ENCODE data around the gene PCP2. TPM values are rescaled to one million over a fixed set of nuclear protein-coding genes. Genes with fewer than 3 reads are reported as not detected.

Gene PCP2
- total RNA-seq, 5 donors from 2014 or later (not counting 1 experiment from before 2014, with no cell fraction given): 1.6 to 8.9 (median 5.9) TPM

DNA sequence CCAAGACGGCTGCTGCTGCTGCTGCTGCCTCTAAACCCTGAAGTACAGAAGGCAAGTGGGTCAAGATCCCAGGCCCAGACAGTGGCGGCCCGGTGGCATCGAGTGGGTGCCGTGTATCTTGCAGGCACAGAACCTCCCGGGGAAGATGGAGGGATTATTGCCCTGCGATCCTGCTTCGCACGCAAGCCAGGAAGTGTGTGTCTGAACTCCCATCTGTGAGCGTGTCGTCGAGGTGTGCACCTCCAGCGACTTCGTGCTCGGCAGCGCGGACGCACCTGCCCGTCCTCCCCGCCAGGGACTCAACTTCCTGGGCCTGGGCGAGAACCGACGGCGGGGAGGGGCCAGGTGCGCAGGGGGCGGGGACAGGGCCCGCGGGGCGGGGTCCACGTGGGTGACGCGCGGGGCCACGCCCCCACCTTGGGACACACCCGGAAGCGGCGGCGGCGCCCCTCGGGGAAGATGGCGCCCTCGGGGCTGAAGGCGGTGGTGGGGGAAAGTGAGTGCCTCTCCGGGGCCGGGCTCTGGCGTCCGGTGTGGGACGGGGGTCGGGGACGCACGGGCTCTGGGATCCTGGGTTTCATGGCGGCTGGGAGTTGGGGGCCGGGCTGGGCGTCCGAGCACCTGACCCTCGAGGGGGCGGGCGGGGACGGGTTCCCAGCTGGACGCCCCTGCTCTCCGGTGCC lies 3.3 kb upstream of the PCP2 start, which contains the start of gene STXBP2:
STXBP2 (plus strand) TSS at position 420 of the 683 bp plus-strand sequence; CDS start at position 460, 40 bp downstream.
- peaks cover 42 to 50% (median 46%) of the 10 kb centered on the region in 3 donors for H3K4me1 Mint-ChIP-seq
- H3K27ac Mint-ChIP-seq: peak within 1 kb of the TSS; percentile 84 to 85
- CTCF ChIA-PET: interaction anchor here in 1 of 2 donors (1.2 kb wide), 1 partner anchor 44 kb away, joined by 3 read pairs; the partner anchor contains the start of gene TRAPPC5

DNA sequence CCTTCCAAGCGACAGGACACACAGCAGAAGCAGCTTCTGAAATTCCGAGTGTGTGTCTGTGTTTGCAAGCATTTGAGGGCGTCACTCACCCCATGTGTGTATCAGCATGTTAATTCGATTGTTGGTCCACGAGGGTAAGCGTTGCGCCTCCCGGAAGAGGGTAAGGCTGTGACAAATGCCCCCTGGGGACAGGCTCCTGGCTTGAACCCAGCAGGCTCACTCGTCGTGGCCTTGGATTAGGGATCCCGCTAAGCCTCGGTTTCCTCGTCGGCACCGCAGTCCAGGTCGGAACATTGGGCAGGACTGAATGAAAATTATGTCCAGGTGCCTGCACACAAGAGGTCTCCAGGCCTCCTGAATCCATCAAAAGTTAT lies 2.8 kb upstream of the PCP2 start:
- H3K4me3 ChIP-seq (ENCODE audit: control insufficient read depth in 1 of 2, extremely low read depth in 1 of 2, low read length in 1 of 2): peak overlapping the region in 1 of 2 donors; percentile 85
- POLR2A ChIA-PET: no interaction called here
- no peaks in the 10 kb centered on the region for H3K27me3 ChIP-seq (replicated peaks in 1 of 2; ENCODE audit: control insufficient read depth in 2 of 2, extremely low read depth in 1 of 2, insufficient read depth in 2 of 2, low read length in 1 of 2)
- H3K4me1 Mint-ChIP-seq: peaks cover 44 to 50% (median 48%) of the 10 kb centered on the region in 3 donors
- H3K9me3 Mint-ChIP-seq: no peaks in the 10 kb centered on the region
- peak overlapping the region; percentile 68 for H3K27ac ChIP-seq (ENCODE audit: low read length)
- H3K4me3 Mint-ChIP-seq: peak overlapping the region; percentile 77 to 82 (median 80)
- DNase-seq: no peak
- no peaks in the 10 kb centered on the region for H3K27me3 Mint-ChIP-seq
- peaks cover 0 to 46% of the 10 kb centered on the region in 2 experiments for H3K4me1 ChIP-seq (ENCODE audit: control insufficient read depth in 1 of 2, extremely low read depth in 1 of 2, insufficient read depth in 2 of 2, low read length in 2 of 2)
- no peak for ATAC-seq (replicated peaks in 1 of 4)
- CTCF ChIA-PET: interaction anchor here in 1 of 2 donors (0.6 kb wide), 1 partner anchor 13 kb away, joined by 3 read pairs; no protein-coding TSS in a partner anchor
- peak overlapping the region; percentile 84 to 85 for H3K27ac Mint-ChIP-seq
- H3K36me3 ChIP-seq (ENCODE audit: control insufficient read depth in 2 of 2, extremely low read depth in 1 of 2, insufficient read depth in 1 of 2, low read length in 1 of 2): peaks cover 3 to 21% of the 10 kb centered on the region in 2 donors
- 77% methylated on average over 16 of the region's 16 CpGs for whole genome bisulfite sequencing (ENCODE audit: insufficient coverage)
- H3K36me3 Mint-ChIP-seq: peaks cover 12% of the 10 kb centered on the region
- no peaks in the 10 kb centered on the region for H3K9me3 ChIP-seq

More for the DNA sequence above, 3.3 kb upstream of the PCP2 start, which contains the start of gene STXBP2:
- Mint-ChIP-seq H3K36me3 (peaks cover 12% of the 10 kb centered on the region), H3K27me3 (no peaks in the 10 kb centered on the region), H3K9me3 (no peaks in the 10 kb centered on the region), H3K4me3 (peak within 1 kb of the TSS; percentile 77 to 82 (median 80))
- ATAC-seq (replicated peaks in 1 of 4): peak; percentile 96 to 97 (median 97)
- no peaks in the 10 kb centered on the region for H3K27me3 ChIP-seq (replicated peaks in 1 of 2; ENCODE audit: control insufficient read depth in 2 of 2, extremely low read depth in 1 of 2, insufficient read depth in 2 of 2, low read length in 1 of 2)
- peak within 1 kb of the TSS; percentile 80 to 85 for H3K4me3 ChIP-seq (ENCODE audit: control insufficient read depth in 1 of 2, extremely low read depth in 1 of 2, low read length in 1 of 2)
- H3K9me3 ChIP-seq: no peaks in the 10 kb centered on the region
- DNase-seq: peak; percentile 83 to 97 (median 91)
- peaks cover 0 to 45% of the 10 kb centered on the region in 2 experiments for H3K4me1 ChIP-seq (ENCODE audit: control insufficient read depth in 1 of 2, extremely low read depth in 1 of 2, insufficient read depth in 2 of 2, low read length in 2 of 2)
- H3K36me3 ChIP-seq (ENCODE audit: control insufficient read depth in 2 of 2, extremely low read depth in 1 of 2, insufficient read depth in 1 of 2, low read length in 1 of 2): peaks cover 4 to 20% of the 10 kb centered on the region in 2 donors
- H3K27ac ChIP-seq (ENCODE audit: low read length): peak within 1 kb of the TSS; percentile 92
- POLR2A ChIA-PET: no interaction called here
- WGBS (ENCODE audit: insufficient coverage): 5% methylated on average over 60 of the region's 61 CpGs

DNA sequence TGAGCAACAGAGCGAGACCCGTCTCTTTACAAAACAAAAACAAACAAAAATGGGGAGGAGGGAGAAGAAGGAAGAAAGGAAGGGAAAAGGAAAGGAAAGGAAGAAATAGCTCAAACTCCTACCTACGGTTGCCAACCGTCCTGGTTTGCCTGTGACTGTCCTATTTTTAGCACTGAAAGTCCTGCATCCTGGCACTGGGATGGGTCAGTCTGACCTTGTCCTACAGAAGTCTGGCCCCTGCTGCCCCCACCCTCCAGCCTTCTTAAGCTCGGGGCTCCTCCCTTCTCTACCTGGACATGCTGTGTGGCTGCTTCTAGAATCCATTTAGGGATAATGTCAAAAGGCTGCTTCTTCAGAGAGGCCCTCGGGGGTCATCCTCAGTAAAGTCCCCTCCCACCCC lies 2.2 kb upstream of the PCP2 start:
- Histone ChIP-seq H3K4me1 (ENCODE audit: control insufficient read depth in 1 of 2, extremely low read depth in 1 of 2, insufficient read depth in 2 of 2, low read length in 2 of 2) (peaks cover 0 to 52% of the 10 kb centered on the region in 2 experiments), H3K27ac (ENCODE audit: low read length) (no peak overlapping the region), H3K4me3 (ENCODE audit: control insufficient read depth in 1 of 2, extremely low read depth in 1 of 2, low read length in 1 of 2) (no peak overlapping the region), H3K36me3 (ENCODE audit: control insufficient read depth in 2 of 2, extremely low read depth in 1 of 2, insufficient read depth in 1 of 2, low read length in 1 of 2) (peaks cover 0 to 20% of the 10 kb centered on the region in 2 donors), H3K27me3 (replicated peaks in 1 of 2; ENCODE audit: control insufficient read depth in 2 of 2, extremely low read depth in 1 of 2, insufficient read depth in 2 of 2, low read length in 1 of 2) (no peaks in the 10 kb centered on the region), H3K9me3 (no peaks in the 10 kb centered on the region)
- peaks cover 49 to 54% (median 52%) of the 10 kb centered on the region in 3 donors for H3K4me1 Mint-ChIP-seq
- no peaks in the 10 kb centered on the region for H3K27me3 Mint-ChIP-seq
- WGBS (ENCODE audit: insufficient coverage): 69% methylated on average over 2 of the region's 6 CpGs
- no peak for DNase-seq
- CTCF ChIA-PET: interaction anchor here in 1 of 2 donors (0.6 kb wide), 2 partner anchors 13 to 17 kb away, joined by 3 read pairs; no protein-coding TSS in a partner anchor
- H3K36me3 Mint-ChIP-seq: peaks cover 12% of the 10 kb centered on the region
- H3K9me3 Mint-ChIP-seq: no peaks in the 10 kb centered on the region
- no peak for ATAC-seq (replicated peaks in 1 of 4)
- H3K27ac Mint-ChIP-seq: peak overlapping the region in 1 of 2 donors; percentile 71
- H3K4me3 Mint-ChIP-seq: peak overlapping the region; percentile 77 to 82 (median 80)
- POLR2A ChIA-PET: interaction anchor here in 1 of 2 donors (0.5 kb wide), 1 partner anchor 8 kb away, joined by 4 read pairs; no protein-coding TSS in a partner anchor

DNA sequence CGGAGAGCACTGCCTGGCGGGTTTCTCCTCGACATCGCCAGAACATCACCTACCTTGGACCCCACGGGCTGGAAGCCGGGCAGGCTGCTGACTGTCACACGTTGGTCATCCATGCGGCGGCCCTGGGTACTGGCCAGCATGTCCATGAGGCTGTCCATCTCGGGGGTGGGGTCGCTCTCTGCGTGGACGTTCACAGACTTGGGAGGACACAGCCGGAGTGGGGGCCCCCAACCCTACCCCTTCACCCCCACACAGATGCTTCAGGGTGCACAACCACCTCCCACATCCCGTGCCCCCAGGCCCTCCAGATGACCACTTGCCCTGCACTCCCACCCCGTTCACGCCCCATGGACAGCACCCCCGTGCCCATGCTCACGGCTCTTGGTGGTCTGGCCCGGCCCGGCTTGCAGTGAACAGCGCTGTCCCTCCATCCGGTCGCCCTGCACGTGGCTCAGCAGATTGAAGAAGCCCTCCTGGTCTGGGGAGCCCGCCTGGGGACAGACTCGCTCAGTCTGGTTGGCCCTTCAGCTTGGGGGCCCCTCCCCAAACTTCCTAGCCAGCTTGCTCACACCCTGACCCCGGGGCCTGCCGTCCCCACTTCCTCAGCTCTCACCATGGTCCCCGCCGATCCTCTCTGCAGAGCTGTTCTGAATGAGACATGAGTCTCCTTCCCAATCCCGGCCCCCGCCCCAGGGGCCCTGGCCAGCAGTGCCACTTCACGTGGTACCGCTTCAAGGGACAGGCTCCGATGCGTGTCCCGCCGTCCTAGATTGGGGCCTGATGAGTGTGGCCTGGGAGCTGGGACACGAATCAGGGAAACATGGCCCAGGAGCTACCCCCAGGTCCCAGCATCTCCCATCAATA lies 947 bp downstream of the PCP2 start:
- 95% methylated on average over 40 of the region's 40 CpGs for WGBS (ENCODE audit: insufficient coverage)
- no peak overlapping the region for H3K27ac ChIP-seq (ENCODE audit: low read length)
- no peaks in the 10 kb centered on the region for H3K27me3 ChIP-seq (replicated peaks in 1 of 2; ENCODE audit: control insufficient read depth in 2 of 2, extremely low read depth in 1 of 2, insufficient read depth in 2 of 2, low read length in 1 of 2)
- Mint-ChIP-seq H3K9me3 (no peaks in the 10 kb centered on the region), H3K36me3 (no peaks in the 10 kb centered on the region), H3K4me3 (peak overlapping the region in 1 of 3 donors; percentile 8), H3K27ac (no peak overlapping the region), H3K27me3 (no peaks in the 10 kb centered on the region), H3K4me1 (peaks cover 55 to 62% (median 57%) of the 10 kb centered on the region in 3 donors)
- peaks cover 13 to 55% of the 10 kb centered on the region in 2 experiments for H3K4me1 ChIP-seq (ENCODE audit: control insufficient read depth in 1 of 2, extremely low read depth in 1 of 2, insufficient read depth in 2 of 2, low read length in 2 of 2)
- H3K4me3 ChIP-seq (ENCODE audit: control insufficient read depth in 1 of 2, extremely low read depth in 1 of 2, low read length in 1 of 2): no peak overlapping the region
- peaks cover 0 to 17% of the 10 kb centered on the region in 2 donors for H3K36me3 ChIP-seq (ENCODE audit: control insufficient read depth in 2 of 2, extremely low read depth in 1 of 2, insufficient read depth in 1 of 2, low read length in 1 of 2)
- CTCF ChIA-PET: interaction anchor here in 1 of 2 donors (0.6 kb wide), 2 partner anchors 197 to 532 kb away, joined by 3 to 4 read pairs; no protein-coding TSS in a partner anchor
- H3K9me3 ChIP-seq: no peaks in the 10 kb centered on the region
- POLR2A ChIA-PET: no interaction called here
- no peak for DNase-seq
- no peak for ATAC-seq (replicated peaks in 1 of 4)

DNA sequence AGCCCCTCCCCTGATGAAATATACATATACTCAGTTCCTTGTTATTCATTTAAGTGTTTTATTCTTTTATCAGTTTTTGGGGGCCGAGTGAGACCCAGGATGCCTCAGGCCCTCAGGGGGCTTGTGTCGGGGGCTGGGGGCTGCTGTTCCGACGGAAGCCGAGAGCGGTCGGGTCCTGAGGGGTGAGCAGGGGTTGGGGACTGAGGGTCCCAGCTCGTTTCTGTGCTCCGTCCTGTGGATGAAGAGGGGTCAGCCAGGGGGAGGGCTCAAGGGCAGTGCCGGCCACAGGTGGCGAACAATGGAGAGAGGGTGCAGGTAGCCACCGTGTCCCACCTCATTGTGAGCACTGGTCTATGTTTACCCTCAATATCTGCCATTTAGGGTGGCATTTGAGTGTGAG lies 1.9 kb downstream of the PCP2 start:
- Histone ChIP-seq H3K36me3 (ENCODE audit: control insufficient read depth in 2 of 2, extremely low read depth in 1 of 2, insufficient read depth in 1 of 2, low read length in 1 of 2) (peaks cover 0 to 24% of the 10 kb centered on the region in 2 donors), H3K27ac (ENCODE audit: low read length) (no peak overlapping the region), H3K4me3 (ENCODE audit: control insufficient read depth in 1 of 2, extremely low read depth in 1 of 2, low read length in 1 of 2) (no peak overlapping the region), H3K4me1 (ENCODE audit: control insufficient read depth in 1 of 2, extremely low read depth in 1 of 2, insufficient read depth in 2 of 2, low read length in 2 of 2) (peaks cover 13 to 55% of the 10 kb centered on the region in 2 experiments), H3K9me3 (no peaks in the 10 kb centered on the region), H3K27me3 (replicated peaks in 1 of 2; ENCODE audit: control insufficient read depth in 2 of 2, extremely low read depth in 1 of 2, insufficient read depth in 2 of 2, low read length in 1 of 2) (no peaks in the 10 kb centered on the region)
- DNase-seq (no peak), ATAC-seq (replicated peaks in 1 of 4) (no peak)
- no peaks in the 10 kb centered on the region for H3K9me3 Mint-ChIP-seq
- peaks cover 4% of the 10 kb centered on the region for H3K36me3 Mint-ChIP-seq
- H3K27me3 Mint-ChIP-seq: no peaks in the 10 kb centered on the region
- H3K4me3 Mint-ChIP-seq: peak overlapping the region in 2 of 3 donors; percentile 17 to 28
- ChIA-PET POLR2A (interaction anchor here in 1 of 2 donors (0.6 kb wide), 1 partner anchor 36 kb away, joined by 8 read pairs; the partner anchor contains the start of gene CAMSAP3), CTCF (no interaction called here)
- H3K27ac Mint-ChIP-seq: no peak overlapping the region
- WGBS (ENCODE audit: insufficient coverage): 97% methylated on average over 12 of the region's 12 CpGs
- peaks cover 58 to 61% (median 58%) of the 10 kb centered on the region in 3 donors for H3K4me1 Mint-ChIP-seq

All from T-cell (primary cell).